ENCODE measurements around the gene RIPPLY1.

DNA sequence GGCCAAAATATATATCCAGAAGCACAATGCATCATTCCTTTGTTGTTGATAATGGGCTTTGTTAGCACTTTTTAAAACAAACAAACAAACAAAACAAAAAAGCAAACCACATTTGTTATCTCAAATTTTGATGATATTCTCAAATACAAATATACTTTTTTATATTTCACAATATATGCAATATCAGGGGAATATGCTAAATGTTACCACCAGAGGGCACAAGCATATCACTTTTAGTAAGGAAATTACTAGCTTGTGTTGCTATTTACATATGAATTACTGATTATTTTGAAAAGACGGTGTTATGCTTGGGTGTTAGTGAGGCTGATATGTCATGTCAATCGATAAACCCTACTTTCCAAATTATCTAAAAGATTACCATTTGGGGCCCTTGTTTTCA lies 29.1 kb downstream of the RIPPLY1 start:
- TF ChIP-seq, protein P1, sequence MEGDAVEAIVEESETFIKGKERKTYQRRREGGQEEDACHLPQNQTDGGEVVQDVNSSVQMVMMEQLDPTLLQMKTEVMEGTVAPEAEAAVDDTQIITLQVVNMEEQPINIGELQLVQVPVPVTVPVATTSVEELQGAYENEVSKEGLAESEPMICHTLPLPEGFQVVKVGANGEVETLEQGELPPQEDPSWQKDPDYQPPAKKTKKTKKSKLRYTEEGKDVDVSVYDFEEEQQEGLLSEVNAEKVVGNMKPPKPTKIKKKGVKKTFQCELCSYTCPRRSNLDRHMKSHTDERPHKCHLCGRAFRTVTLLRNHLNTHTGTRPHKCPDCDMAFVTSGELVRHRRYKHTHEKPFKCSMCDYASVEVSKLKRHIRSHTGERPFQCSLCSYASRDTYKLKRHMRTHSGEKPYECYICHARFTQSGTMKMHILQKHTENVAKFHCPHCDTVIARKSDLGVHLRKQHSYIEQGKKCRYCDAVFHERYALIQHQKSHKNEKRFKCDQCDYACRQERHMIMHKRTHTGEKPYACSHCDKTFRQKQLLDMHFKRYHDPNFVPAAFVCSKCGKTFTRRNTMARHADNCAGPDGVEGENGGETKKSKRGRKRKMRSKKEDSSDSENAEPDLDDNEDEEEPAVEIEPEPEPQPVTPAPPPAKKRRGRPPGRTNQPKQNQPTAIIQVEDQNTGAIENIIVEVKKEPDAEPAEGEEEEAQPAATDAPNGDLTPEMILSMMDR (IDR thresholded peaks at IDR 0.05; ENCODE audit: insufficient read depth, low read depth, low read length) = peak; percentile 28
- TF ChIP-seq EZH2 (IDR thresholded peaks at IDR 0.05; ENCODE audit: insufficient read depth, low read length) = no peak

Data from astrocyte (in vitro differentiated cells and primary cell).